Measurements from ENCODE around the gene DRAP1.
A peak's percentile ranks its signal among the peaks of the same experiment; 100 is the strongest.
"Not testable (repeated sequence)": the region's sequence is repeated elsewhere in the genome, so short reads cannot be mapped to it uniquely, and the experiment has no call there.

The DRAP1 gene

DNA sequence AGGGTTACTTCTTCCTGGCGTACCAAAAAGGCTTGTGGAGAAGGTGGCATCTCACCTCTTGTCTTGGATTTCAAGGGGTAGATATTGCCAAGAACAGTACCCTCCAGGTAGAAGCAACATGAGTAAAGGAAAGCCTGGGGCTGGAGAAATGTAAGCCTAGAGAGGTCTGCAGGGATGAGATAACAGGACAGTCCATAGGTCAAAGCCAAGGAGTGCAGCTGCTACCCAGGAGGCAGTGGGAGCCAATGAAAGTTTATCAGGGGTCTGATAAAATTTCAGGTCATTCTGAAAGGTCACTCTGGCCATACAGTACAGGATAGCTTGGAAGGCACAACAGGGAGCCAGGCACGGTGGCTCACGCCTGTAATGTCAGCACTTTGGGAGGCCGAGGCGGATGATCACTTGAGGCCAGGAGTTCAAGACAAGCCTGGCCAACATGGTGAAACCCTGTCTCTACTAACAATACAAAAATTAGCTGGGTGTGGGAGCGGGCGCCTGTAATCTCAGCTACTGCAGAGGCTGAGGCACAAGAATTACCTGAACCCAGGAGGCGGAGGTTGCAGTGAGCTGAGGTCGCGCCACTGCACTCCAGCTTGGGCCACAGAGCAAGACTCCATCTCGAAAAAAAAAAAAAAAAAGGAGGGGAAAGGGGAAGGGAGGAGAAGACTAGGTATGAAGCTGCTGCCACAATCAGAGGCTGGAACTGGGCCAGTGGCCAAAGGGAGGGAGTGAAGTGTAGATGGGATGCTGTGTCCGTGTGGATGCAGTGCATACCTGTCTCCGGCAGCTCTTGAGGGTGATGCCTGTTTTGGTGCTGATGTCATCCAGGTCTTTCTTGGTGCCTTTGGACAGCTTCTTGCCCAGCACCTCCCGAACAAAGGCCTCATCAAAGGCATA lies 32.2 kb upstream of the DRAP1 start:
- no peak for DNase-seq

DNA sequence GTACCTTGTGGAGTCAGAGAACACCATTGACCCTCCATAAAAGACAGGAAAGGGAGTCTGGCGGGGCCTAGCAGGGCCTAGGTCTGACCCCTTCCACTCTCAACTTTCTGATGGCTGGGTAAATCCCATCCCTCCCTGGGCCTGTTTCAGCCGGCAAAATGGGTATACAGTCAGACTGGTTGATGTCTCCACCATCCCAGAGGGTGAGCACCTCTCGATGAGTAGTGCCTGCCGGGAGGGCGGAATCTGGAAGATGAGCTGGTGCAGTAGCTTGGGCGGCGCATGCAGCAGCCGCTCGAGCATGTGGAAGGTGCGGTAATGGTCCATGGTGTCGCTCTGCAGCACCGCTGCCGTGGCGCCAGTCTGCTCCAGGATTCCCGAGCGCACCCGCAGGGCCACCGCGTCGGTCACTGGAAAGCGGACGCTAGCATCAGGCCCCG lies 31.5 kb upstream of the DRAP1 start:
- no peak for DNase-seq

DNA sequence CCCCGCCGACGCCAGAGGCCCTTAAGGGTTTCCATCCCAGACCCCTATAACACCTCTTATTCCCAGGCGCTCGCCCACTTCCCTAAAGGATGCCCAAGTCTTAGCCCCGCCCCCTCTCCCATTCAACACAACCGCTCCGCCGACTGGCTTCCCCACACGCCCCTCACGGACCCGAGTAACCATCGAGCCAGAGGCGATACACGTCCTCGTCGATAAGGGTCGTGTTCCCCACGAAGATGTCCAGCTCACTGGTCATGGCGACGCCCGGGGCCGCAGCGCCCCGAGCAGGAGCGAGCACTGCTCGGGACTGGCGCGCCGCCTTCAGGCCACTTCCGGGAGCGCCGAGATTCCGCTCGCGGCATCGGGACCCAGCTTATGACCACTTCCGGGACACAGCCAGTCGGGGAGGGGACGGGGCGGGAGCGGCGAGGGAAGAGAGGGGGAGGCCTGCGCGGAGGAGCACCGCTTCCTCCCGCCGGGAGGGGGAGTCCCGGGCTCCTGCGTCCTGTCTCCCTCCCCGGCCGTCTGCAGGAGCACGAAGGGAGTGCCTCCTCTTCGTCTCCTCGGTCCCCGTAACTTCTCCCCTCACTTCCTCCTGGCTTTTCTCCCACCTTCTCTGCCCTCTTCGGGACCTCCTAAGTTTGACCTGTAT lies 30.9 kb upstream of the DRAP1 start, which contains the start of gene FIBP:
FIBP (minus strand) TSS at position 309 of the 652 bp plus-strand sequence; CDS start at position 256, 53 bp downstream.
- peak; percentile 98 for DNase-seq

DNA sequence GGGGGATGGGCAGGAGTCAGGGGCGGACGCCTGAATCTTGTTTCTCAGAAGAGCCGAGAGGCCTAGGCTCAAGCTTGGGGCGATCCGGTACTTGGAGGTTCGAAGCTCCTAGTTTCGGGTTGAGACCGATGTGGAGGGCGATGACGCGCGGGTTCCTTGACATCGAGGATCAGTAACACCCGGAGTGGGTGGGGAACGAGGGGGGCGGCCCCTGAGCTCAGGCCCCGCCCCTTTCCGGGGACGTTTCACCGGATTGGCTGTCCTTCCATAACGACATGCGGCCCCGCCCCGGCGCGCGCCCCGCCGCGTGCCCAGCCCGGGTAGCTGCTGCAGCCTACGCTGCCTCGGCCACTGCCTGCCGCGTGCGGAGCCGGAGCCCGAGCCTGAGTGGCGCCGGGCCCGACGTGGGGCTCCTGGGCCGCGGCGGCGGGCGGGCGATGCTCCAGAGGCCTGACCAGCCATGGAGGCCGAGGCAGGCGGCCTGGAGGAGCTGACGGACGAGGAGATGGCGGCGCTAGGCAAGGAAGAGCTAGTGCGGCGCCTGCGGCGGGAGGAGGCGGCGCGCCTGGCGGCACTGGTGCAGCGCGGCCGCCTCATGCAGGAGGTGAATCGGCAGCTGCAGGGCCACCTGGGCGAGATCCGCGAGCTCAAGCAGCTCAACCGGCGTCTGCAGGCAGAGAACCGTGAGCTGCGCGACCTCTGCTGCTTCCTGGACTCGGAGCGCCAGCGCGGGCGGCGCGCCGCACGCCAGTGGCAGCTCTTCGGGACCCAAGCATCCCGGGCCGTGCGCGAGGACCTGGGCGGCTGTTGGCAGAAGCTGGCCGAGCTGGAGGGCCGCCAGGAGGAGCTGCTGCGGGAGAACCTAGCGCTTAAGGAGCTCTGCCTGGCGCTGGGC lies 28.7 kb upstream of the DRAP1 start, which contains the start of gene CCDC85B:
CCDC85B (plus strand) TSS at position 350 of the 895 bp plus-strand sequence; CDS start at position 461, 111 bp downstream.
- peak; percentile 97 for DNase-seq

DNA sequence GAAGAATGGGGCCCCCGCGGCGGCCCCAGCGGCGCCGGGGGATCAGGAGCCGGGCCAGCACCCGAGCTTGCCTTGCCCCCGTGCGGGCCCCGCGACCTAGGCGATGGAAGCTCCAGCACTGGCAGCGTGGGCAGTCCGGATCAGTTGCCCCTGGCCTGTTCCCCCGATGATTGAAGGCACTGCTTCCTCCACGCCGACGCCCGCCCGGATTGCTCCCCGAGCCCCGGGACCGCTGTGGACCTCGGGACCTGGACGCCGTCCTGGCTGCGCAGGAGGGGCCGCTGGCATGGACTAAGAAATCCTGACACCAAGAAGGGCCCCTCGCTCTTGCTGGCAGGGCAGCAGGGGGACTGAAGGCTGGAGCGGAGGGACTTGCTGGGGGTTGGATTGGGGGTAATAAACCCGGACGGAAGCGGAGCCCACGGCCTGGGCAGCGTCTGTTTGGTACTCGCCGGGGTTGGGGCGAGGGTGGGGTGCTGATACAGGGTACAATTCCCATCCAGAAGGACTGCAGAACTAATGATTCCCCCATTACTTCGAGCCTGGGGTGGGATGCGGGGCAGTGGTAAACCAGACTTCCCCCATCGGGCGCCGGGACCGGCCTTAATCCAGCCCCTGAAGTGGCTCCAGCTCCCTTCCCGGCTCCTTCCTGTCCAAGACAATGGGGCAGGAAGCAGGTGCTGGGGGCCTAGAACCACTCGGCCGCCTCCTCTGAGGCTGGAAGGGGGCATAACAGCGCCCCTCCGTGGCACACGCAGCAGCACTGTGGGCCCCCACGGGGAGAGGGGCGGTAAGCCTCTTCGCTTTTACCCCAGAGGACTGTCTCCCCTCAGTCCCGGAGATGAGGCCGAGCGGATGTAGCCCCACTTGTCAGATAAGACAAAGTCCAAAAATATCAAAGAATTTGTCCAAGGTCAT lies 27.7 kb upstream of the DRAP1 start:
- peak; percentile 81 for DNase-seq

DNA sequence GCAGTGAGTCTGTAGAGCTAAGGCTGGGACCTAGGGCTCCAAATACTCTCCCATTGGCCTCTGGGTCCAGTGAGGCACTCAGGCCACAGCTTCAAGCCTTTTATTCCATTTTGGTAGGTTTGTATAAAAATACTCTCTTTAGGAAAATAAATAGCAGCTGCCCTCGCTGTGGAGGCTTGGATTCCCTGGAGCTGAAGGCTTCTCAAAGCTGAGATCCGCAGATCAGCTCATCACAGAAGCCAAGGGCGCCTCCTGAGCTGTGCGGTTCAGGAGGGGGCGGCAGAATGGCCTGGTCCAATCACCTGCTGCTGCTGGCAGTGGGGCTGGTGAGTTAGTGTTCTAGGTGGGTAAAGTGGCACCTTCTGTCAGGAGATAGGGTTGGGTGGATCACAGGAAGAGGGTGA lies 27.1 kb upstream of the DRAP1 start:
- not testable (repeated sequence) for DNase-seq

DNA sequence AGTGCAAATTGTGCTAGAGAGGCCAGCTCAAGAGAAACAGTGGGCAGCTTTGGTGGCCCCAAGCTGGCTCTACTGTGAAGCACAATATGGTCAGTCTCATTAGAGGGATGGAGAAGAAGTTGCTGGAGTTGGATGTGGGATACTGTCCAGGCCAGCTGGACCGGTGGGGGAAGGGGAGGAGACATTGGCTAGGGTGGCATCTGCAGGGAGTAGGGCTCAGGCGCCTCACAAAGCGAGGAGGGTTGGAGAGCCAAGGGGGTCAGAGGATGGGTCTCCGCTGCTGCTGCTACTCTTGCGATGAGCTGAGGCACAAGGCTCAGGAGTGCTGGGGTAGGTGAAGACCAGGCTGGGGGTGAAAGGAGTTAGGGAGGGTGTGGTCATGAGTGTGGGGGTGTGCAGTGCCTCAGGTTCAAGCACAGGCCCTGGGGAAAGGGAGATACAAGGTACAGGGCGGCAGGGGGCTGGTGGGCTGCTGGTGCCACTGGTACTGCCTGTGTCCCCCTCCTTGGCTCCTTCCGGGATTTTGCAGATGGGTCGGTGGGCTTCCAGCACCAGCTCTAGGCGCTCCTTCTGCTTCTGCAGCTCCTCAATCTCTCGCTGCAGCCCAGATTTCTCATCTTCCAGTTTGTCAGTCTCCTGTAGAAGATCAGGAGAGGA lies 26.4 kb upstream of the DRAP1 start:
- DNase-seq, result peak; percentile 53

DNA sequence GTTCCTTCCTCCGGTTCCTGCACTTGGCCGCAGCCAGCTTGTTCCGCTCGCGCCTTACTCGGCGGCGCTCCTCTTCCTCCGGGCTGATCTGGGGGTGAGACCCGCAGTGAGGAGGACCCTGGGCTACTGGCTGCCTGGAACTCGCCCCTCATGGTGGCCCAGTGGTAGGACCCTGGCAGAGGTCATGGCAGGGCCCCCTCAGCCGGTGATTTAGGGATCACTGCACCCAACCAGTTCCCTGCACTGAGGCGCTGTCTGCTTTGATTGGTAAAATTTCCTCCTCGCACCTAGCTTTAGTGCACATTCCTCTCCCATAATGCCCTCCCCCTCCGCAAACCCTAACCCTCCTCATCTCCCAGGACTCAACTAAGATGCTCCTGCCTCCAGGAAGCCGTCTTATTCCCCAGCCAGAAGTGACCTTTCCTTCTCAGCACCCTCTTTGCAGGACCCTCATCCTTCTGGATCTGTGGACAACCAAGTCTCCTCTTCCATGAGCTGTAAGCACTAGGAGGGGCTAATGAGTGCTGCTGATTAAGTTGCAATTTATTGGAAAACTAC lies 25.1 kb upstream of the DRAP1 start:
- DNase-seq, result peak; percentile 46

DNA sequence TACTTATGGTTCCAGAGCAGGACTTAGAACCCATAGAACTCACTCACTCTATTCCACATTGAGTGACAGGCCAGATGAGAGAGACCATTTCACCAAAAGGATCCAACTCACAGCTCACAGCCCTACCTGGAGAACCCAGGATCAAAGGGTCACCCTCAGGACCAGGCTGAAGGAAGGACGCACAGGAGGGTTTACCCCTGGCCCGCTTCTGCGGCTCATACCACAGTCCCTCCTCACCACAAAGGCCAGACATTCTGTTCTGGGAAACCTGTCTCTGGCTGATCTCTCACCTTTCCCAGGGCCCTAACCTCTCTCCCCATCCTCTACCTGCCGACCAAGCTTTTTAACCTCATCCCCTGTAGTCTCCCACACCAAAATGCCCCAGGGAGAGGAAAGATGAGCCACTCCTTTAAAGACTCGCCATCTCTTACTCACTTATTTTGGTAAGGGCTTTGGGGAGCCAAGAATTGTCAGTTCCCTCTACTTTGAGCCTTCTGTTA lies 23.7 kb upstream of the DRAP1 start:
- no peak for DNase-seq

DNA sequence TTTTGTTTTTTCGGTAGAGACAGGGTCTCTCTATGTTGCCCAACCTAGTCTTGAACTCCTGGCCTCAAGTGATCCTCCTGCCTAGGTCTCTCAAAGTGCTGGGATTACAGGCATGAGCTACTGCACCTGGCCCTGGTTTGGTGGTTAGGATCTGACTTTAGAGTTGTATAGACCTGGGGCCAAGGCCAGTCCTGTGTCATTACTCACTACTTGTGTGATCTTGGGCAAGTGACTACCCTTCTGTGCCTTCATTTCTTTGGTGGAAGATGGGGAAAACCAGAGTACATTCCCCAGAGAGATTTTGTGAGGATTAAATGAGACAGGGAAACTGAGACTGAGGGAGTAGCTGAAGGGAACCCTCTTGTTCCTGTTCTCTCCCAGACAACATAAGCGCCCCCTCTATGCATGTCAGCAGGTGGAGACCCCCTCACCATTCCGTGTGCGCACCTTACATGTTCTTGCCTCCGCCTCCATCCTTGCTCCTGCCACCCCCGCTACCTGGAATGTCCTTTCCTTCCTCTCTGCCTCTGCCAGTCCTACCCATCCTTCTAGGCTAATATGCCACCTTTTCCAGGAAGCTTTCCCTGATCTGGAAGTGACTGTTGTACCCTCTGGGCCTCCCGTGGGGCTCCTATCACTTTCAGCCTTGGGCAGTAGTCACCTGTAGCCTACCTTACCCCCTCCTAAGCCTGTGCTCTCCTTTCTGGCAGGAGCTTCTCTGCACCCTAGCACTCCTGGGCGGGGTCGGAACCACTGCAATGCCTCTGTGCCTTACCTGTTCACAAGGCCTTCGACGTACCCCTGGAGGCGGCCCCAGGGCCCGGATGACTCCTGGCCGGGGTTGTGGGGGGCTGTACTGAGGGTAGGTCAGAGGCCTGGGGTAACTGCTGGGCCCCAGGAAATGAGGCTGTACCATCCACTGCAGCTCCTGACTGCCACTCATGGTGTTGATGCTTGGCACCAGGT lies 22.9 kb upstream of the DRAP1 start:
- DNase-seq, result no peak

DNA sequence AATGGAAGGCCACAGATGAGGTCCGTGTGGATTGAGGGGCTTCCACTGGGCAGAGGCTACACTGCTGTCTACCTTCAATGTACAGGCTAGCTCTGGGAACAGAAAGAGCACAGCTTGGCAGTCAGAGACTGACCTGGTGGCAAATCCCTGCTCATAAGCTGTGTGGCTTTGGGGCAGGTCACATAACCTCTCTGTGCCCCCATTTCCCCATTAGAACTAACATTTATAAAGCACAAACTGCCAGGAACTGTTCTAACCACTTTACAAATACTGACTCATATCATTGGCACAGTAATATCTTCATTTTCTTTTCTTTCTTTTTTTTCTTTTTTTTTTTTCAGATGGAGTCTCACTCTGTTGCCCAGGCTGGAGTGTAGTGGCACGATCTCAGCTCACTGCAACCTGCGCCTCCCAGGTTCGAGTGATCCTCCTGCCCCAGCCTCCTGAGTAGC lies 22.2 kb upstream of the DRAP1 start:
- DNase-seq, result no peak

DNA sequence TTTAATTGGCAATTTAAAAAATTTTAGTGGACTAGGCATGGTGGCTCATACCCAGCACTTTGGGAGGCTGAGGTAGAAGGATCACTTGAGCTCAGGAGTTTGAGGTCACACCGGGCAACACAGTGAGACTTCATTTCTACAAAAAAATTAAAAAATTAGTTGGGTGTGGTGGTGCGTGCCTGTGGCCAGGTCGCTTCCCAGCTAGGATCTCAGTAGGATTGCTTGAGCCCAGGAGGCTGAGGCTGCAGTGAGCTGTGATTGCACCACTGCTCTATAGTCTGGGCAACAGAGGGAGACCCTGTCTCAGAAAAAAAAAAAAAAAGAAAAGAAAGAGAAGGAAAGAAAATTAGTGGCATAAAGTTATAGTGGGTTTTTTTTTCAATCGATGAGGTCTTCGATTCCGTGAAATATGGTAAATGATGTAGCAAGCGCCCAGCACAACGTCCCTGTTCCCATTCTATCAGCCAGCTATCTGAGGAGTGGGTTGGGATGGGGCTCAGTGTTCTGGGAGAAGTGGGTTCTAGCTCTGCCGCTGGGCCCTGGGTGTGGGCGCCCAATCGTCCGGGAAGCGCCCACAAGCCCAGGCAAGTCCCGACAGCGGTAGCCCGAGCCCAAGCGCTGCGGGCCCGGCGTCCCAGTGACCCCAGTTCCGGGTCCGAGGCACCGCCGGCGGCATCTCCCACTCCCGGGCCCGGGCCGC lies 20.4 kb upstream of the DRAP1 start:
- no peak for DNase-seq

DNA sequence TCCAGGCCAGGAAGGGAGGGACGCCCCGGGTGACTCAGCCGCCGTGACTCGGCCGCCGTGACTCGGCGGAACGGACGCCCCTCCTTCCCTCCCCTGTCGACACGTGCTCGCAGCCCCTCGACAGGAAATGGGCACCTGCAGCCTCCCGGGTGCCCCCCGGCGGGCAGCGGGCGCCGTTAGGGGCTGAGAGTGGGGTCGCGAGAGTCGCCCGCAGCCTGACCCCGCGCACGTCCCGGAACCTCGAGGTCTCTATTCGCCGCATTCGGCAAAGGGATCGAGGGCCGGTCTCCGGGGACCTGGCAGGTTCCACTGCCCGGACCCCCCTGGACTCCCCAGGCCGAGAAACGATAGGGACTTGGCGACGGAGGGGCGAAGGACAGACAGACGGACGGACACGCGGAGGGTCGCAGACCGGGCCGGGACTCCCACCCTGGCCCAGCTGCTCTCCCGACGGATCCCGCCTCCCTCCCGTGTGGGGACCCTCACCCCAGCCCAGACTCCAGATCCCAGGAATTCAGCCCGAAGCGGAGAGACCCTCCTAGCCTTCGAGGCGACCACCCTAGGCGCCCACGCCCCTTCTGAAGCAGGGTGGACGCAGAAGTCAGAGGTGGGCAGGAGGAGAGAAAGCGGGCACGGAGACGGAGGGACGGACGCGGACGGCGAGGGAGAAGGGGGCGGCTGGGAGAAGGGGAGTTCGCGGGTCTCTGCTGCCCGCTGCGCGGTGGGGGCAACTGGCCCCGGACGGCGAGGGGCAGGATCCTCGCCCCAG lies 19.7 kb upstream of the DRAP1 start:
- DNase-seq, result peak; percentile 90

DNA sequence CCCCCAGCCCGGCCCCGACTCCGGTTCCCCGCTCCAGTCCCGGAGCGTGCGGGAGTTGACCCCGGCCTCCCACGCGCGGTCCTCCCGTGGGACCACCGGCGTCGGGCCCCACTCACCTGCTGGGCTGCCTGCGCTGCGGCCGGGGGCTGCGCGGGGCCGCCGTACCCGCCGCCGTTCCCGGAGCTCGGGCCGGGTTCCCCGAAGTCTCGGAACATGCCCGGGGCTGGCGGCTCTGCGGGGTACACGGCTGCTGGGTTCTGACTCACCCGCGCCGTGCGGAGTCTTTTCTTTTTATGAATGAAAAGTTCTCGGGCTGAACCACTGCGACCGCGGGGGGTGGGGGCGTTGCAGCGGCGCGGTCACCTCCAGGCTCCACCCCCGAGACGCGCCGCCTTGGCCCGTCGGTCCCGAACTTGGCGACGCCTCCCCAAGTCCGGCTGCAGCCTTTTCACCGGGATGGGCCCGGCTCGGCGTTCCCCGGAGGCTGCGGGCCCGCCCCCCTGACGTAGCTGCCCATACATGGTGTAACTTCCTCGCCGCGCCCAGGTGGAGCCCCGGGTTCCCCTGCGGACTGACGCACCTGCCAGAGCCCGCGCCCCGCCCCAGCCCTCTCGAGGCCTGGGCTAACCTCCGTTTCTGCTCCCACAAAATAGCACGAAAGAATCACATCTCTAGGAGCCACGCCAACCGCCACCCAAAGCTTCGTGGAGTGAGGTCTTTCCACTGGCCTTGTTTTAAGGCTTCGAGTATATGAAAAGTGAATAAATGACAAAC lies 18.9 kb upstream of the DRAP1 start, which contains the start of gene FOSL1:
FOSL1 (minus strand) TSS at position 264 of the 774 bp plus-strand sequence; CDS start at position 215, 49 bp downstream.
- DNase-seq, result peak; percentile 97

DNA sequence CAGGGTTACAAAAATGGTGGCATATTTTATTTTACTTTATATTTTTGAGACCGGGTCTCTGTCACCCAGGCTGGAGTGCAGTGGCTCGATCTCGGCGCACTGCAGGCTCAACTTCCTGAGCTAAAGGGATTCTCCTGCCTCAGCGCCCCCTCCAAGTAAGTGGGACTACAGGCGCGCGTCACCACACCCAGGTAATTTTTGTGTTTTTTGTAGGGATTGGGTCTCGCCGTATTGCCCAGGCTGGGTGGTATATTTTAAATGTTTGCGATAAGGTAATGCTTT lies 18.4 kb upstream of the DRAP1 start:
- no peak for DNase-seq

DNA sequence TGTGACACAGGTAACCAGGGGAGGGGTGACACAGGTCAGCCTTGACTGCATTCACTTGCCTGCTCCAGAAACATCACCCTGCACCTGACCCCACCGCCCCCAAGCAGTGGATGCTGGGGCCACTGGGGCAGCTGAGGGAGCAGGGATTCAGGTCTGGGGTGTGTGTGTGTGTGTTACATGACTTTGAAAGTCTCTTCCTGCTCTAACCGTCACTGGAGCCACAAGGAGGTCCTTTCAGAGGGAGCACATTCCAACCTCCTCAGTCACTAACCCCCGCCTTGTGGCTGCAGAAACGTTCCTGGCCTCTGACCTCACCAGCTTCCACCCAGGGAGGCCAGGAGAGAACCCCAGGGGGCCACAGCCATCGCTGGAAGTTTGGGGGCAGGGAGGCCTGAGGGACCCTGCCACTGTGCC lies 16.2 kb upstream of the DRAP1 start:
- peak; percentile 98 for DNase-seq

DNA sequence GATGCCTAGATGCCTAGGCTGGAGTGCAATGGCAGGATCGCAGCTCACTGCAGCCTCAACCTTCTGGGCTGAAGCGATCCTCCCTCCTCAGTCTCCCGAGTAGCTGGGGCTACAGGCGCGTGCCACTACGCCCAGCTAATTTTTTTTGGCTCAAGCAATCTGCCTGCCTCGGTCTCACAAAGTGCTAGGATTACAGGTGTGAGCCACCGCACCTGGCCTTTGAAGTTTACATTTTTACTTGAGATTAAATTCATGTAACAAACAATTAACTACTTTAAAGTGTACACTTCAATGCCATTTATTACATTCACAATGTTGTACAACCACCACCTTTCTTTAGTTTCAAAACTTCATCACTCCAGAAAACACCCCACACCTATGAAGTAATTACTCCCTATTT lies 15.5 kb upstream of the DRAP1 start:
- DNase-seq, result no peak
